Activated CD4-positive, alpha-beta memory T cell treated with anti-CD3 and anti-CD28 coated beads, Interleukin-2, amount 10 ng/mL, durations not matched to agents 7 days and 5 days (primary cell): ENCODE results near the gene CCL17. TPM values are rescaled to one million over a fixed set of nuclear protein-coding genes. Genes with fewer than 3 reads are reported as not detected.
"Not testable (repeated sequence)": the region's sequence is repeated elsewhere in the genome, so short reads cannot be mapped to it uniquely, and the experiment has no call there.

Source experiments
- CTCF ChIA-PET: fragments of 350-600 bp; sonication (Branson Sonifier 250); formaldehyde crosslinking; loops from one replicate; lab custom pipeline; 2021; ENCODE audit warnings: antibody characterized with exemption, inconsistent platforms; lab: Charles Lee
- POLR2A ChIA-PET: fragments of 350-600 bp; sonication (Branson Sonifier 250); formaldehyde crosslinking; loops from one replicate; lab custom pipeline; 2021; ENCODE audit warnings: antibody characterized with exemption; lab: Charles Lee
- DNase-seq: peaks from one replicate; pipeline ENCODE4 v3.0.0-alpha.2; 2020
- H3K27ac Mint-ChIP-seq: one replicate; pipeline ENCODE4 v1.8.0; 2021; ENCODE audit warnings: mild to moderate bottlenecking, mixed read lengths
- H3K27me3 Mint-ChIP-seq: one replicate; pipeline ENCODE4 v1.8.0; 2021; ENCODE audit warnings: mixed read lengths
- H3K36me3 Mint-ChIP-seq: one replicate; pipeline ENCODE4 v1.8.0; 2021; ENCODE audit warnings: low read depth, mixed read lengths
- H3K4me1 Mint-ChIP-seq: one replicate; pipeline ENCODE4 v1.8.0; 2021; ENCODE audit warnings: mixed read lengths
- H3K4me3 Mint-ChIP-seq: one replicate; pipeline ENCODE4 v1.8.0; 2021; ENCODE audit warnings: mild to moderate bottlenecking, mixed read lengths
- H3K9me3 Mint-ChIP-seq: one replicate; pipeline ENCODE4 v1.8.0; 2021; ENCODE audit warnings: mixed read lengths
- total RNA-seq, 2 experiments: library from RNA; stranded (reverse); gene quantifications; one replicate each; pipeline ENCODE4 v1.2.3, GENCODE V29; 2021

CCL17 gene
- total RNA-seq, 2 experiments from 2014 or later: not detected

- POLR2A ChIA-PET: interaction anchor here (1.1 to 2.6 kb wide), 3 partner anchors 11 to 31 kb away, joined by 3 to 12 read pairs (median 3); partner anchors contain the start of genes CIAPIN1 and COQ9
- CTCF ChIA-PET: interaction anchor here (1.0 to 1.3 kb wide), 3 partner anchors 14 to 30 kb away, joined by 3 to 5 read pairs (median 3); partner anchors contain the start of gene POLR2C
- H3K27ac Mint-ChIP-seq: no peak overlapping the region
- H3K27me3 Mint-ChIP-seq: no peaks in the 10 kb centered on the region
- DNase-seq: no peak
- no peaks in the 10 kb centered on the region for H3K4me1 Mint-ChIP-seq
- H3K9me3 Mint-ChIP-seq: no peaks in the 10 kb centered on the region
- H3K4me3 Mint-ChIP-seq: no peak overlapping the region
- H3K36me3 Mint-ChIP-seq: peaks cover 66% of the 10 kb centered on the region
Observed at GRCh38 chr16:57432505-57432904, 27.9 kb downstream of the CCL17 start.

- Mint-ChIP-seq H3K4me1 (no peaks in the 10 kb centered on the region), H3K27me3 (no peaks in the 10 kb centered on the region), H3K36me3 (peaks cover 62% of the 10 kb centered on the region), H3K27ac (no peak overlapping the region), H3K9me3 (no peaks in the 10 kb centered on the region), H3K4me3 (no peak overlapping the region)
- no peak for DNase-seq
- POLR2A ChIA-PET: interaction anchor here (1.5 to 2.6 kb wide), 2 partner anchors 14 to 30 kb away, joined by 3 to 12 read pairs; partner anchors contain the start of genes CIAPIN1 and COQ9
- CTCF ChIA-PET: interaction anchor here (0.8 to 1.3 kb wide), 4 partner anchors 14 to 30 kb away, joined by 3 to 5 read pairs (median 4); partner anchors contain the start of gene POLR2C
Observed at GRCh38 chr16:57432989-57433388, 28.4 kb downstream of the CCL17 start.

DNA sequence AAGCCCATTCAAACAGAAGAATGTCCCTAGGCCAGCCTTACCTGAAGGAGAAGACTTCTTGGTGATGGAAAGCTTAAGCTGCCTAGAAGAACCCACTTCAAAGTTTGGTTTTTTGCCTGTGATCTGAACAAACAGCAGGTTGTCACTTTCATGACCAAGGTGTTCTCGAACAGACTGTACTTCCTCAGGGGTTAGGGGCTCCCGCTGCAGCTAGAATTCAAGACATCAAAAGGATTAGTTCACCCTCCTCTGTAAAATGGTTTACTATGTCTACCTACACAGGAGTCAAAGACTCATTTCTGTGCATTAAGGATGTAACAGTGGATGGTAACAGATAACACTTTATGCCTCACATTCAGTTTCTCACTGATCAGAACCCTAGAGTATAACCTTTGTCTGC is 29.4 kb downstream of the CCL17 start:
- POLR2A ChIA-PET: interaction anchor here (1.5 to 2.6 kb wide), 2 partner anchors 13 to 29 kb away, joined by 3 to 12 read pairs; partner anchors contain the start of genes CIAPIN1 and COQ9
- no peaks in the 10 kb centered on the region for H3K27me3 Mint-ChIP-seq
- H3K4me1 Mint-ChIP-seq: no peaks in the 10 kb centered on the region
- no peaks in the 10 kb centered on the region for H3K9me3 Mint-ChIP-seq
- H3K36me3 Mint-ChIP-seq: peaks cover 63% of the 10 kb centered on the region
- CTCF ChIA-PET: interaction anchor here (0.8 kb wide), 1 partner anchor 17 kb away, joined by 5 read pairs; no protein-coding TSS in a partner anchor
- no peak for DNase-seq
- no peak overlapping the region for H3K4me3 Mint-ChIP-seq
- H3K27ac Mint-ChIP-seq: no peak overlapping the region

- Mint-ChIP-seq H3K27me3 (no peaks in the 10 kb centered on the region), H3K4me3 (no peak overlapping the region), H3K4me1 (no peaks in the 10 kb centered on the region), H3K9me3 (peaks cover 11% of the 10 kb centered on the region), H3K27ac (no peak overlapping the region), H3K36me3 (peaks cover 68% of the 10 kb centered on the region)
- no peak for DNase-seq
- ChIA-PET CTCF (no interaction called here), POLR2A (no interaction called here)
Observed at GRCh38 chr16:57435838-57436237, 31.3 kb downstream of the CCL17 start.

- H3K4me1 Mint-ChIP-seq, H3K27me3 Mint-ChIP-seq, DNase-seq, CTCF ChIA-PET, H3K4me3 Mint-ChIP-seq, H3K27ac Mint-ChIP-seq, POLR2A ChIA-PET: not testable (repeated sequence)
- peaks cover 14% of the 10 kb centered on the region for H3K9me3 Mint-ChIP-seq
- H3K36me3 Mint-ChIP-seq: peaks cover 50% of the 10 kb centered on the region
Observed at GRCh38 chr16:57439947-57440346, 35.4 kb downstream of the CCL17 start.

DNA sequence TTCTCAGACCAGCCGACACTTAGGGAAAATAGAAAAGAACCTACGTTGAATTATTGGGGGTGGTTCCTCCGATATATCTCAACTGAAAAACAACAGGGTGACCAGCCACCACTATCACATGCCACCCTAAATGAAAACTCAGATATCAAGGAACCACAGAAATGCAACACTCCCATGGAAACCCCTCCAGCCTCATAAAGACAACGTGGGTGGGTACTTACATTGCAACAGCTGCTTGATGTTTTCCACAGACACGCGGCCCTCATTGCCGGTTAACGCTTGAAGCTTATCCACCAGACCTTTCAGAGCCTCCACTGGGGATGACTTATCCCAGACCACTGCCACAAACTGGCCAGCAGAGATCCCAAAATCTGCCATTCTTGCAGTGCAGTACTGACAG is 36.0 kb downstream of the CCL17 start:
- H3K27ac Mint-ChIP-seq, H3K4me1 Mint-ChIP-seq, DNase-seq, CTCF ChIA-PET, POLR2A ChIA-PET, H3K27me3 Mint-ChIP-seq, H3K4me3 Mint-ChIP-seq: not testable (repeated sequence)
- H3K36me3 Mint-ChIP-seq: peaks cover 48% of the 10 kb centered on the region
- H3K9me3 Mint-ChIP-seq: peaks cover 14% of the 10 kb centered on the region

DNA sequence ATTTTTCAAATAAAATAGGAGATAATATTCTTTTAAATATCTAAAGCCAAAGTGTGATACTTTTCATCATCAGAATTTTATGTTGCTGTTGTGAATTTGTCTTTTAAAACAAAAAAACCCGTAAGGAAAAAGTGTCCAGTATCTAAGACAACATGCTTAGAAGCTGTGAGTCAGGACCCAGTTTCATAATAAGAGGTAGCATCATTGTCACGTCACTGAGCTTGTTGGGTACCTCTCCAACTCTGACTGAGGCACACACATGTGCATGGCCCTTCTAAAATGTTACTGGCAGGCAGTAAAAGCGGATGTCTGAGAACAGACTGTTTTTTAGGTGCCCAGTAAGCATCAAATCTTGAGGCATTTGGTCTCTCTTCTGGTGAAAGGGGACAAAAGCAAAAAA is 40.1 kb downstream of the CCL17 start:
- no peak for DNase-seq
- no peak overlapping the region for H3K27ac Mint-ChIP-seq
- peaks cover 12% of the 10 kb centered on the region for H3K9me3 Mint-ChIP-seq
- peaks cover 31% of the 10 kb centered on the region for H3K4me1 Mint-ChIP-seq
- ChIA-PET POLR2A (interaction anchor here (1.3 kb wide), 1 partner anchor 18 kb away, joined by 7 read pairs; the partner anchor contains the start of gene POLR2C), CTCF (interaction anchor here (0.7 to 1.7 kb wide), 3 partner anchors 17 to 76 kb away, joined by 3 to 5 read pairs (median 3); partner anchors contain the start of gene POLR2C)
- no peaks in the 10 kb centered on the region for H3K27me3 Mint-ChIP-seq
- no peak overlapping the region for H3K4me3 Mint-ChIP-seq
- H3K36me3 Mint-ChIP-seq: peaks cover 28% of the 10 kb centered on the region

DNA sequence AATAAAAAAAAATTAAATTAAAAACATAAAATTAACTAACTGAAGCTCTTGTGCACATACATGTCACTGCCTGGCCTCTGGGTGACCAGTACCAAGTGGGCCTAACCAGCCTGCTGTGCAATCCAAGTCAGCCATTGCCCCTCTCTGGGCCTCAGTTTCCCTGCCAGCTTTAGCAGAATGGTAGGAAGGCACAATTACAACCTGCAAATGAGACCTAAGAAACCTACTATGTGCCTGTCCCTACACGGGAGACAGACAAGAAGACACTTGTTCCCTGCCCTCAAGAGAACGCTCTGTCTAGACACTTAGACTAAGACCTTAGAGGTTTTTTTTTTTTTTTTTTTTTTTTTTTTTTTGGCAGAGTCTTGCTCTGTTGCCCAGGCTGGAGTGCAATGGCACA is 40.9 kb downstream of the CCL17 start:
- no peaks in the 10 kb centered on the region for H3K27me3 Mint-ChIP-seq
- peaks cover 5% of the 10 kb centered on the region for H3K9me3 Mint-ChIP-seq
- ChIA-PET CTCF (interaction anchor here (0.6 to 3.5 kb wide), 2 partner anchors 17 to 276 kb away, joined by 3 to 45 read pairs; partner anchors contain the start of gene POLR2C), POLR2A (interaction anchor here (2.5 to 4.2 kb wide), 2 partner anchors 12 to 17 kb away, joined by 12 to 65 read pairs; partner anchors contain the start of gene POLR2C)
- DNase-seq: no peak
- peaks cover 21% of the 10 kb centered on the region for H3K36me3 Mint-ChIP-seq
- H3K4me1 Mint-ChIP-seq: peaks cover 33% of the 10 kb centered on the region
- H3K4me3 Mint-ChIP-seq: peak overlapping the region; percentile 49
- no peak overlapping the region for H3K27ac Mint-ChIP-seq

DNA sequence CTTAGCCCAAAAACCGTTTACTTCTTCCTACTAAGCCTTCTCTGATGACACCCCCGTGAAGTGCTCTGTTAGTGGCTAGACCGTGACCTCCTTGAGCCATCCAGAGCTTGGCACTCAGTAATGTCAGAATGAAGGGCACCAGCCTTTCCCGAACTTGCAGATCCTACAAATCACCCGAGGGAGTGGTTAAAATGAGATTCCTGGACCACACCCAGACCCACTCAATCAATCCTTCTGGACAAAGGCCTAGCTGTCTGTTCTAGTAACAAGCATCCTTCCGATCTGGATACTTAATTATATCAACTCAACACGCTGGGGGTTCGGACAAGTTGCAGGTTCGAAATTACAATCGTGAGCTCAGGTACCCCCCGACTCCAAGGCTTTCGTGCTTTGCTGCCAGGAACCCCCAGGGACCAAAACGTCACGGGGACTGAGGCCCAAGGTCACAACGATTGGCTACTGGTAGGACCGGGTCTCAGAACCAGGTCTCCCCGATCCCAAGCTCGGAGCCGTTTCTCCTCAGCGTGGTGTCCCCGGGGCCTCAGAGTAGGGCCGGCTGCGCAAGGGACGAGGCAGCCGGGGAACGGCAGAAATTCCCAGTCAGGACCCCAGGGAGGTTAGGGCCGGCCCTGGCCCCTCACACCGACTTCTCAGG is 42.1 kb downstream of the CCL17 start:
- Mint-ChIP-seq H3K4me3 (peak overlapping the region; percentile 91), H3K27ac (peak overlapping the region; percentile 83), H3K4me1 (peaks cover 33% of the 10 kb centered on the region), H3K27me3 (no peaks in the 10 kb centered on the region), H3K36me3 (peaks cover 14% of the 10 kb centered on the region), H3K9me3 (no peaks in the 10 kb centered on the region)
- ChIA-PET CTCF (interaction anchor here (0.9 to 3.5 kb wide), 12 partner anchors 10 to 202 kb away, joined by 3 to 45 read pairs (median 6); partner anchors contain the start of gene POLR2C), POLR2A (interaction anchor here (0.7 to 4.2 kb wide), 37 partner anchors 8 to 578 kb away, joined by 3 to 65 read pairs (median 4); partner anchors contain the start of genes ADGRG5, CCDC102A, DOK4 and NLRC5)
- peak; percentile 36 for DNase-seq

- H3K27me3 Mint-ChIP-seq: no peaks in the 10 kb centered on the region
- H3K36me3 Mint-ChIP-seq: peaks cover 17% of the 10 kb centered on the region
- ChIA-PET POLR2A (interaction anchor here (0.7 to 4.2 kb wide), 36 partner anchors 9 to 553 kb away, joined by 3 to 65 read pairs (median 4); partner anchors contain the start of genes ADGRG5, CCDC102A, DOK4 and NLRC5), CTCF (interaction anchor here (0.9 to 3.5 kb wide), 12 partner anchors 9 to 202 kb away, joined by 3 to 45 read pairs (median 6); partner anchors contain the start of gene POLR2C)
- no peaks in the 10 kb centered on the region for H3K9me3 Mint-ChIP-seq
- DNase-seq: peak; percentile 95
- peaks cover 33% of the 10 kb centered on the region for H3K4me1 Mint-ChIP-seq
- peak within 1 kb of the TSS; percentile 91 for H3K4me3 Mint-ChIP-seq
- H3K27ac Mint-ChIP-seq: peak within 1 kb of the TSS; percentile 83
Observed at GRCh38 chr16:57447186-57447962, 42.8 kb downstream of the CCL17 start, which contains the start of the genes CIAPIN1 and COQ9. Gene CIAPIN1 (minus strand): TSS chr16:57447385. CDS start chr16:57440928, 6,457 bp downstream. Gene COQ9 (plus strand): TSS chr16:57447479. CDS start chr16:57447506, 27 bp downstream.

DNA sequence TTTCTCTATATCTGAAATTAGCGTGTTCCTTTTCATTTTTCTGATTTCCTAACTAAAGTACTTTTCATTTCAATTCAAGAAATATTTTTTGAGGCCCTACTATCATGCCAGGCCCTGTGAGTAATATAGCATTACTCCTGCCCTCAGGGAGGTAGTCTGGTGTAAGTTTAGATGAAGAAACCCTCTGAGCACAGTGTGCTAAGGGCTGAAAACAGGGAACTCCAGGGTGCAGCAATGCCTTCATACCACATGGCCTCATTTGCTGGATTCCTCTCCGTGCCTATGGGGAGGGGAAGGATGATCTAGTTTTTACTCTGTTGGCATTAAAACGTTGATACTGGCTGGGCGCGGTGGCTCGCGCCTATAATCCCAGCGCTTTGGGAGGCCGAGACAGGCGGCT is 47.5 kb downstream of the CCL17 start:
- DNase-seq: no peak
- peaks cover 43% of the 10 kb centered on the region for H3K36me3 Mint-ChIP-seq
- H3K27me3 Mint-ChIP-seq: no peaks in the 10 kb centered on the region
- H3K27ac Mint-ChIP-seq: no peak overlapping the region
- H3K4me1 Mint-ChIP-seq: peaks cover 17% of the 10 kb centered on the region
- ChIA-PET POLR2A (interaction anchor here (2.6 kb wide), 1 partner anchor 10 kb away, joined by 11 read pairs; the partner anchor contains the start of gene POLR2C), CTCF (interaction anchor here (1.1 kb wide), 1 partner anchor 10 kb away, joined by 6 read pairs; the partner anchor contains the start of gene POLR2C)
- no peak overlapping the region for H3K4me3 Mint-ChIP-seq
- no peaks in the 10 kb centered on the region for H3K9me3 Mint-ChIP-seq
